HEK293 (cell line): ENCODE results near the gene ITPA.

ENCODE experiments used
- CTCF ChIA-PET: fragments of 350-600 bp; formaldehyde crosslinking; extraction: SDS; loops from one replicate; lab custom pipeline; 2021; ENCODE audit warnings: antibody characterized with exemption; lab: Yijun Ruan, JAX
- POLR2A ChIA-PET: fragments of 300-600 bp; formaldehyde crosslinking; extraction: SDS; loops from one replicate; lab custom pipeline; 2020; ENCODE audit warnings: antibody characterized with exemption, inconsistent platforms; lab: Yijun Ruan, JAX
- H3K27ac ChIP-seq: fragments of 200-500 bp; sonication (Bioruptor generic); 2 replicates; pipeline ENCODE4 v1.5.1; 2014; ENCODE audit warnings: low read depth, low read length, control low read depth, inconsistent platforms; ENCODE audit errors: extremely low read depth
- H3K36me3 ChIP-seq, 2 experiments: fragments of 200-500 bp in 1 of 2; sonication (Bioruptor generic) in 1 of 2; 1 replicate in 1 of 2; 2 replicates in 1 of 2; pipeline ENCODE4 v1.5.1; 2014 to 2017; ENCODE audit warnings: inconsistent platforms in 2 of 2, low read length in 2 of 2; ENCODE audit not compliant: control insufficient read depth in 2 of 2, insufficient read depth in 1 of 2
- H3K4me1 ChIP-seq: fragments of 200-500 bp; sonication (Bioruptor generic); 2 replicates; pipeline ENCODE4 v1.5.1; 2014; ENCODE audit warnings: mild to moderate bottlenecking, low read length, inconsistent platforms; ENCODE audit not compliant: control insufficient read depth, insufficient read depth
- H3K4me3 ChIP-seq: 2 replicates; pipeline ENCODE4 v1.5.1; 2011; ENCODE audit warnings: low read depth, mild to moderate bottlenecking, control low read depth, low read length, moderate library complexity
- H3K9me3 ChIP-seq: fragments of 200-500 bp; sonication (Bioruptor generic); 2 replicates; pipeline ENCODE4 v1.5.1; 2014; ENCODE audit warnings: low read depth, low read length, inconsistent platforms; ENCODE audit not compliant: control insufficient read depth, insufficient read depth
- PBX3 ChIP-seq: sonication (generic); formaldehyde crosslinking; IDR thresholded peaks from 2 replicates; pipeline ENCODE4 v1.8.1; 2022; ENCODE audit warnings: mild to moderate bottlenecking, moderate library complexity, missing genetic modification reagents
- PRDM2 ChIP-seq: fragments of 450-650 bp; formaldehyde crosslinking; IDR thresholded peaks from 2 replicates; pipeline ENCODE4 v1.5.1; 2016; ENCODE audit warnings: missing biosample characterization, missing genetic modification characterization, borderline replicate concordance
- REST ChIP-seq: fragments of 450-650 bp; formaldehyde crosslinking; IDR thresholded peaks from 2 replicates; pipeline ENCODE4 v1.5.1; 2016; ENCODE audit warnings: missing biosample characterization, missing genetic modification characterization
- SCRT2 ChIP-seq: fragments of 450-650 bp; formaldehyde crosslinking; IDR thresholded peaks from 2 replicates; pipeline ENCODE4 v1.5.1; 2016; ENCODE audit warnings: missing biosample characterization, missing genetic modification characterization
- TRIM28 ChIP-seq: IDR thresholded peaks from 2 replicates; pipeline ENCODE4 v1.6.1; 2011; ENCODE audit warnings: low read length, control low read depth, borderline replicate concordance
- ZEB2 ChIP-seq: fragments of 450-650 bp; formaldehyde crosslinking; IDR thresholded peaks from 2 replicates; pipeline ENCODE4 v1.5.1; 2016; ENCODE audit warnings: missing biosample characterization, missing genetic modification characterization
- ZNF10 ChIP-seq: fragments of 450-650 bp; formaldehyde crosslinking; IDR thresholded peaks from 2 replicates; pipeline ENCODE4 v1.5.1; 2017; ENCODE audit warnings: missing biosample characterization, missing genetic modification characterization
- ZNF146 ChIP-seq: fragments of 450-650 bp; formaldehyde crosslinking; IDR thresholded peaks from 2 replicates; pipeline ENCODE4 v1.5.1; 2016; ENCODE audit warnings: missing biosample characterization, missing genetic modification characterization
- ZNF169 ChIP-seq: fragments of 450-650 bp; formaldehyde crosslinking; IDR thresholded peaks from 2 replicates; pipeline ENCODE4 v1.5.1; 2016; ENCODE audit warnings: missing biosample characterization, missing genetic modification characterization
- ZNF24 ChIP-seq: fragments of 450-650 bp; formaldehyde crosslinking; IDR thresholded peaks from 2 replicates; pipeline ENCODE4 v1.5.1; 2016; ENCODE audit warnings: missing biosample characterization, missing genetic modification characterization
- ZNF26 ChIP-seq: fragments of 450-650 bp; formaldehyde crosslinking; IDR thresholded peaks from 2 replicates; pipeline ENCODE4 v1.5.1; 2016; ENCODE audit warnings: missing biosample characterization, missing genetic modification characterization
- ZNF350 ChIP-seq: fragments of 450-650 bp; formaldehyde crosslinking; IDR thresholded peaks from 2 replicates; pipeline ENCODE4 v1.5.0; 2017; ENCODE audit warnings: missing biosample characterization, mild to moderate bottlenecking, missing genetic modification characterization
- ZNF544 ChIP-seq: fragments of 450-650 bp; formaldehyde crosslinking; IDR thresholded peaks from 2 replicates; pipeline ENCODE4 v1.5.0; 2017; ENCODE audit warnings: missing biosample characterization, missing genetic modification characterization
- ZNF555 ChIP-seq: fragments of 450-650 bp; formaldehyde crosslinking; conservative IDR thresholded peaks from 2 replicates; pipeline ENCODE4 v1.5.1; 2017; ENCODE audit warnings: missing biosample characterization, mild to moderate bottlenecking, missing genetic modification characterization, inconsistent platforms
- ZNF621 ChIP-seq: fragments of 450-650 bp; formaldehyde crosslinking; IDR thresholded peaks from 2 replicates; pipeline ENCODE4 v1.5.1; 2017; ENCODE audit warnings: missing biosample characterization, missing genetic modification characterization
- ZNF623 ChIP-seq: fragments of 450-650 bp; formaldehyde crosslinking; IDR thresholded peaks from 2 replicates; pipeline ENCODE4 v1.5.1; 2016; ENCODE audit warnings: missing biosample characterization, missing genetic modification characterization
- ZNF670 ChIP-seq: fragments of 450-650 bp; formaldehyde crosslinking; IDR thresholded peaks from 2 replicates; pipeline ENCODE4 v1.5.1; 2016; ENCODE audit warnings: missing biosample characterization, missing genetic modification characterization, low read depth
- ZNF704 ChIP-seq: fragments of 450-650 bp; formaldehyde crosslinking; IDR thresholded peaks from 2 replicates; pipeline ENCODE4 v1.5.1; 2016; ENCODE audit warnings: missing biosample characterization, missing genetic modification characterization
- ZNF785 ChIP-seq: fragments of 450-650 bp; formaldehyde crosslinking; IDR thresholded peaks from 2 replicates; pipeline ENCODE4 v1.5.1; 2016; ENCODE audit warnings: missing biosample characterization, missing genetic modification characterization
- ZNF843 ChIP-seq: fragments of 450-650 bp; formaldehyde crosslinking; IDR thresholded peaks from 2 replicates; pipeline ENCODE4 v1.5.1; 2016; ENCODE audit warnings: missing biosample characterization, missing genetic modification characterization
- TF ChIP-seq, protein P1 (sequence below): fragments of 450-650 bp; formaldehyde crosslinking; IDR thresholded peaks from 2 replicates; pipeline ENCODE4 v1.5.1; 2016; ENCODE audit warnings: missing biosample characterization, missing genetic modification characterization, low read depth

The ITPA gene

DNA sequence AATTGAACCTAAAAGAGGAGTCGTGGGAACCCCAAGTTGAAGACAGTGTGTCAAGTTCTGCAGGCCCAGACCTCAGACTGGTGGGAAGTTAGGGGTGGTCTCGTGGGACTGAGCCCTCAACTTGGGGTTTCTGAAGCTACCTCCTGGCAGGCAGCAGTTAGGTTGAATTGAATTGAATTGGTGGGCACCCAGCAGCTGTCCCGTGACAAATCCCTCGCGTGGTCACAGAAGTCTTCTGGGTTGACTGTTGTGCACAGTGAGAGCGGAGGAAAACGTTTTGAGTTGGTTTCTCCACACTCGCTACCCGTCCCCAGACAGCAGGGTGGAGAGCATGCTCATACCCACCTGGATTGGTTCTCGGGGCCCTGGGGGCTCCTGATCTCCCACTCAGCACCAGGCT lies 16.8 kb downstream of the ITPA start (continued):
- TF ChIP-seq REST (tag by site-specific recombination) (no peak), ZNF26 (tag by site-specific recombination) (no peak), ZNF555 (tag by site-specific recombination) (no peak), SCRT2 (tag by site-specific recombination) (no peak), ZNF623 (tag by site-specific recombination) (no peak)

GRCh38 chr20:3226864-3227263 lies 17.6 kb downstream of the ITPA start:
- H3K9me3 ChIP-seq = no peaks in the 10 kb centered on the region
- no peak overlapping the region for H3K27ac ChIP-seq
- H3K36me3 ChIP-seq = peaks cover 0 to 33% of the 10 kb centered on the region in 2 experiments; a peak in 1 of 3 replicates
- H3K4me1 ChIP-seq = no peaks in the 10 kb centered on the region
- TF ChIP-seq ZNF169 (tag by site-specific recombination) = no peak
- TF ChIP-seq, protein P1, sequence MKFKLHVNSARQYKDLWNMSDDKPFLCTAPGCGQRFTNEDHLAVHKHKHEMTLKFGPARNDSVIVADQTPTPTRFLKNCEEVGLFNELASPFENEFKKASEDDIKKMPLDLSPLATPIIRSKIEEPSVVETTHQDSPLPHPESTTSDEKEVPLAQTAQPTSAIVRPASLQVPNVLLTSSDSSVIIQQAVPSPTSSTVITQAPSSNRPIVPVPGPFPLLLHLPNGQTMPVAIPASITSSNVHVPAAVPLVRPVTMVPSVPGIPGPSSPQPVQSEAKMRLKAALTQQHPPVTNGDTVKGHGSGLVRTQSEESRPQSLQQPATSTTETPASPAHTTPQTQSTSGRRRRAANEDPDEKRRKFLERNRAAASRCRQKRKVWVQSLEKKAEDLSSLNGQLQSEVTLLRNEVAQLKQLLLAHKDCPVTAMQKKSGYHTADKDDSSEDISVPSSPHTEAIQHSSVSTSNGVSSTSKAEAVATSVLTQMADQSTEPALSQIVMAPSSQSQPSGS (tag by site-specific recombination) = no peak
- TF ChIP-seq ZNF544 (tag by site-specific recombination) = no peak
- no peak for TF ChIP-seq TRIM28
- no peak for TF ChIP-seq ZNF350 (tag by site-specific recombination)
- TF ChIP-seq ZNF146 (tag by site-specific recombination) = no peak
- TF ChIP-seq ZNF785 (tag by site-specific recombination) = no peak
- TF ChIP-seq ZNF24 (tag by site-specific recombination) = no peak
- TF ChIP-seq PBX3 (CRISPR knock-in tag) = no peak
- no peak for TF ChIP-seq ZNF621 (tag by site-specific recombination)
- no peak for TF ChIP-seq ZNF670 (tag by site-specific recombination)
- TF ChIP-seq ZEB2 (tag by site-specific recombination) = no peak
- TF ChIP-seq ZNF704 (tag by site-specific recombination) = no peak
- TF ChIP-seq PRDM2 = no peak
- no peak for TF ChIP-seq ZNF843 (tag by site-specific recombination)
- no peak for TF ChIP-seq ZNF10
- H3K4me3 ChIP-seq = no peak overlapping the region
- CTCF ChIA-PET = interaction anchor here (1.0 to 1.9 kb wide), 2 partner anchors 8 to 23 kb away, joined by 3 to 6 read pairs; no protein-coding TSS in a partner anchor
- POLR2A ChIA-PET = interaction anchor here (0.6 to 0.9 kb wide), 2 partner anchors 12 to 17 kb away, joined by 3 read pairs; no protein-coding TSS in a partner anchor
